Measurements from ENCODE around the gene TBC1D32.
"Not testable (repeated sequence)": the region's sequence is repeated elsewhere in the genome, so short reads cannot be mapped to it uniquely, and the experiment has no call there.

Gene TBC1D32

DNA sequence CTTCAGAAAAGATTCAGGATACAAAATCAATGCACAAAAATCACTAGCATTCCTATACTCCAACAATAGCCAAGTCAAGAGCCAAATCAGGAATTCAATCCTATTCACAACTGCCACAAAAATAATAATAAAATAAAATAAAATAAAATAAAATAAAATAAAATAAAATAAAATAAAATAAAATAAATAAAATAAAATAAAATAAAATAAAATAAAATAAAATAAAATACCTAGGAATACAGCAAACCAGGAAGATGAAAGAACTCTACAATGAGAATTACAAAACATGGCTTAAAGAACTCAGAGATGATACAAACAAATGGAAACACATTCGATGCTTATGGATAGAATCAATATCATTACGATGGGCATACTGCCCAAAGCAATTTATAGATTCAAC is 120.9 kb downstream of the TBC1D32 start:
- not testable (repeated sequence) for DNase-seq (ENCODE audit: low spot score)

DNA sequence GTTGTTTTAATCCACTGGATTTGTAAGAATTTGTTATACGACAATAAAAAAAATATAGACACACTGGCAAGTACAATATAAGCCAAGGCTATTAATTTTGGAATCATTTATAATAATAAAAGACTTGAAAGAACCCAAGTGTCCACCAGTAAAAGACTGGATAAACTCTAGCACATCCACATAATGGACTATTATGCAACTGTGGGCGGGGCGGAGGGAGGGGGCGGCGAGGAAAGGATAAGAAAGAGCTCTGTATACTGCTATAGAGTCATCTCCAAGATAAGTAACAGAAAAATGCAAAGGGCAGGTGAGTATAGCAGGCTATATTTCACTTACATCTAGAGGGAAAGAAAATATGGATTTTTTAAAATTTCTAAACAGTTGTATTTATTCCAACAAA is 123.3 kb downstream of the TBC1D32 start:
- no peak for DNase-seq (ENCODE audit: low spot score)

DNA sequence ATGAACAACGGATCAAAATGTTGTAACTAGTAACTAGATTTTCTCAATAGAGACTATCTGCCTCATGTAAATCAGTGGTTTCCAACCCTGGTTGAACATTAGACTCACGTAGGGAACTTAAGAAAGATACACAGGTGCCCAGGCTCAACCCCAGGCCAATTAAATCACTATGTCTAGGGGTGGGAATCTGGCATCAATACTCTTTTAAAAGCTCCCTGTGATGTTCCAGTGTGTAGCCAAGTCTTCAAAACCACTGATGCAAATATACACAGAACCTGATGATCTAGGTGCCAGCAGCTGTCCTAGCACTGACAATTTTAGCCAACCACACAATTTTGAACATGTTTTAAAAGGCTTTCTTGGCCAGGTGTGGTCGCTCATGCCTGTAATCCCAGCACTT is 128.7 kb downstream of the TBC1D32 start:
- DNase-seq (ENCODE audit: low spot score): no peak

DNA sequence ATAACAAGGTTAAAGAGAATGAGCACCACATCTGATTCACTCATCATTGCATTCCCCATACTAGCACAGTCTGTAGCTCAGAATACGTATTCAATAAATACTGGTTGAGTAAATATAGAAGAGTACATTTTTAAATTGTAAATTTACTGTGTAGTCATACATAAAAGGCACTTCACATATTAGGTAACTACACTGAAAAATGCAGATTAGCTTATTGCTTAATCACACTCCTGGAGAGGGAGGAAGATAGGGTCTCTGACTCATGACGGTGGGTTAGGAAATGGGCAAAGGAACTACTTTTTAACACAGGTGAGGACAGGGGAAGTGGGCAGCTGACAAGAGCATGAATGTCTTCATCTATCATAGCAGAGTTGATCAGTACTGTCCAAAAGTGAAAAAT is 133.2 kb downstream of the TBC1D32 start:
- no peak for DNase-seq (ENCODE audit: low spot score)

DNA sequence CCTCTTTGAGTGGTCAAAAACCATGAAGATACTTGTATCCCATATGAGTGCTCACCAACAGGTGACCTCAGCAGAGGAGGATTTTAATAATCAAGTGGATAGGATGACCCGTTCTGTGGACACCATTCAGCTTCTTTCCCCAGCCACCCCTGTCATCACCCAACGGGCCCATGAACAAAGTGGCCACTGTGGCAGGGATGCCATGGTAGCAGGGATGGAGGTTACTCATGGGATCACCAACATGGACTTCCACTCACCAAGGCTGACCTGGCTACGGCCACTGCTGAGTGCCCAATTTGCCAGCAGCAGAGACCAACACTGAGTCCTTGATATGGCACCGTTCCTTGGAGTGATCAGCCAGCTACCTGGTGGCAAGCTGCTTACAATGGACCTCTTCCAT is 138.2 kb downstream of the TBC1D32 start:
- not testable (repeated sequence) for DNase-seq (ENCODE audit: low spot score)

DNA sequence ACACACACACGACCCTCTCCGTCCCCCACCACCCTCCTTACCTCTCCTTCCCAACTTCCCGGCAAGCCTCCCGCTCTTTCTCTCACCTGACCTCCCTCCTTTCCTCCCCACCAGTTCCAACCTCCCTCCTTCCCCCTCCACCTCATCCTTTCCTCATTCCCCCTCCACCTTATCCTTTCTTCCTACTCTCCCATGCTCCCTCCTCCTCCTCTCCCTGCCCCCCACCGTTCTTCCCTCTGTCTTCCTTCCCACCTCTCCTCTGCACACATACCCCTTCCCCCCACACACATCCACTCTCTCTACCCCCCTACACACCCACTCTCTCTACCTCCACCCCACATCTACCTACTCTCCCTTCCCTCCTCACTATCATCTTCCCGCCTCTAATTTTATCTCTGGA is 144.2 kb downstream of the TBC1D32 start:
- DNase-seq (ENCODE audit: low spot score): no peak

DNA sequence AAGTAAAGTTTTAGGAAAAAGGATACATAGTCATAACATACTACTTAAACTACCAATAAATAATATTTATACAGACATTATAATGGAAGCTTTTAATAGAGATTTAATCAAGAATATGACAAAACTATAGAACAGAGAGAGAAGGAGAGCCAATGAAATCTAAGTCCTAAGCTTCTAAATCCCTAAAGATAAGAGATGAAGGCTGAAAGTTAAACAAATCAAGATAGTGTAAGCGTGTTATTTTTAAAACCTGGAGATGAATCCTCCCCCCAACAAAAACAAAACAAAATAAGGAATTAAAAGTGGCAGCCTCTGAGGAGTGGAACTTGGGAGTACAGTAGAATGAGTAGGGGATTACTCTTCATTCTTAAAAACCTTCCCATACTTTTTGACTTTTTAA is 145.9 kb downstream of the TBC1D32 start:
- DNase-seq (ENCODE audit: low spot score): no peak

DNA sequence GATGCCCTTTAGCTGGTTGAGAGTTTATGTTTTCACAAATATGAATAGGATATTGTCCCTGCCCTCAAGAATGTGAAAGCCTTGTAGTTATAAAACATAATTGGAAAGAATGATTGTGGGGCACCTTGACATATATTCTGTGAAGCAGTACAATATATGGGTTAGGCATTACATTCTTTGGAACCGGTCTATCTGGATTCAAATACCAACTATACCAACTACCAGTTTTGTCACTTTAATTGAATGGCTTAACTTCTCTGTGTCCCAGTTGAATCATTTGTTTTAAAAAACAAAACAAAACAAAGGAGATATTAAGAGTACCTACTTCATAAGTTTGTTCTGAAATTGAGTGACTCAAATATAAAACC is 146.5 kb downstream of the TBC1D32 start:
- DNase-seq (ENCODE audit: low spot score): no peak

DNA sequence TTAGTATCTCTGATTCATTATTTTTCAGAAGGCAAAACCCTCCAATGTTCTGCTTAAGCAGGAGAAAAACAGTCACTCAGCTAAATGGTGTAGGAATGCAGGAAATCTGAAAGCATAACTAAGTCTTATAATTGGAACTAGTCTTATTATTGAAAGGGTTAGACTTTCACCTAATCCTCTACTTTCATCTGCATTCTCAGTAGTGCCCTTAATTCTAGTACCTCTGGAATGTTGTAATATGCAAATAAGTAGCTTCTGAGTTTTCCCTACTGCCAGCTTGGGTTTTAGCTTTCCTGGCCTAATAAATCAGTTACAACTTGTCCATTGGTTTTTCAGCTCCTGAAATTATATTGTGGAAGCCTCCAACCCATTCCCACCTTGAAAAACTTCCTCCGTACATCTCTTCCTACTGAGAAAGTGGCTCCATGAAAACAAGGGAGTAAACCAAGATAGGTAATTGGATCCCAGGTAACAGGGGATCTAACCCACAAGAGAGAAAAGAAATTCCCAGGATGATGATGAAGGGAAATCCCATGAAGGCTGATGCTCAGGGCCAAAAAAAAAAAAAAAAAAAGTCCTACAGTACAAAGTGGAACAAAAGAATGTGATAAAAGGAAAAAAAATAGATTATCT is 147.0 kb downstream of the TBC1D32 start:
- no peak for DNase-seq (ENCODE audit: low spot score)

DNA sequence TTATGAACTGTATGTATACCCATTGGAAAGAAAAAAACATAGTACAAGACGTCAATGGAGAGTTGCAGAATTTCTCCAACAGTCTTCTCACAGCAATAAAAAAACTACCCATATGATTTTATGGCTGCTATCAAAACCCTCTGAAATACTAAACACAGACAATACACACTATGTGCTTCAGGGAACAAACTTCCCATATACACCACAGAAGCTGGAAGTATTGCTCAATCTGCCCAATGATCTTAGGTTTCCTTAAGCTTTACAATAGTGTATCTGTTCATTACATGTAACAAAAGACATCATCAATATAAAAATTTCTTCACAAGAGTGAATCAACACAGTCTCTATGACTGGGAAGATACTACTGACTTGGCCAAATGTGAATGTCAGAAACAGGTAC is 150.5 kb downstream of the TBC1D32 start:
- no peak for DNase-seq (ENCODE audit: low spot score)

DNA sequence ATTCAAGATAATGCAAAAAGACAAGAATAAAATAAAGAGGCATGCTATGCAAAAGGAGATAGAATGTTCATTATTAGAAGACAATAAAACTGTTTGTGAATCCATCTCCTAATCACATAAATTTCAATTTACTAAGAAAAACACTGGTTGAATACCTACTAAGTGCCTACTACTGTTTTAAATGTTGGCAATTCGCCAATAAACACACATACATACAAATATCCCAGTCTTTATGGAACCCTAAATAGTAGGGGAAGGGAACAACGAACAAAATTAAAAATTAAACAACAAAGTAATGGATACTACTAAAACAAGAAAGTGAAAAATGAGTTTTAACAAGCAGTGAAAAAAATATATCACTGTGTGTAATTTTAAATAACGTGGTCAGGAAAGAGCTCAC is 158.5 kb downstream of the TBC1D32 start:
- DNase-seq (ENCODE audit: low spot score): no peak

DNA sequence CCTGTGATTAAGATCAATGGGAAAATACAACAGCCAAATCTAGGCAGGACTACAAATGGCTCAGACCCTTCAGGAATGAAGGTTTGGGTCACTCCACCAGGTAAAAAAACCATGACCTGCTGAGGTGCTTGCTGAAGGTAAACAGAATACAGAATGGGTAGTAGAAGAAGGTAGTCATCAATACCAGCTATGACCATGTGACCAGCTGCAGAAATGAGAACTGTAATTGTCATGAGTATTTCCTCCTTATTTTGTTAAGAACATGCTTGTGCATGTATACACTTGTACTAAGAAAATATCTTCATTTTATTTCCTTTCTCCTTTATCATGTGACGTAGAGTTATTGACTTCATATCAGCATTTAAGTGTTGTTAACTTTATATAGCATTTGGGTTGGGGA is 161.8 kb downstream of the TBC1D32 start:
- DNase-seq (ENCODE audit: low spot score): not testable (repeated sequence)

DNA sequence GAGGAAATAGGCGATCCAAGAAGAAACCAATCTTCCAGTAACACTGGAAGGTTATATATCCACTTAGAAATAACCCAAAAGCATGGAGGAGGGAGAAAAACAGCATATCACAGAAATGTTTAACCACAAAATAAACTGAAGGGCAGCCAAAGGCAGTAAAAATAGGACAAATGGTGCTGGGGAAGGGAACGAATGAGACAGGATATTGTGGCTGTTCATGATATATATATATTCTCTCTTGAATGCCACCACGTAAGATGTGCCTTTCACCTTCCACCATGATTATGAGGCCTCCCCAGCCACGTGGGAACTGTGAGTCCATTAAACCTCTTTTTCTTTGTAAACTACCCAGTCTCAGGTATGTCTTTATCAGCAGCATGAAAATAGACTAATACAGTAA is 162.4 kb downstream of the TBC1D32 start:
- DNase-seq (ENCODE audit: low spot score): no peak

DNA sequence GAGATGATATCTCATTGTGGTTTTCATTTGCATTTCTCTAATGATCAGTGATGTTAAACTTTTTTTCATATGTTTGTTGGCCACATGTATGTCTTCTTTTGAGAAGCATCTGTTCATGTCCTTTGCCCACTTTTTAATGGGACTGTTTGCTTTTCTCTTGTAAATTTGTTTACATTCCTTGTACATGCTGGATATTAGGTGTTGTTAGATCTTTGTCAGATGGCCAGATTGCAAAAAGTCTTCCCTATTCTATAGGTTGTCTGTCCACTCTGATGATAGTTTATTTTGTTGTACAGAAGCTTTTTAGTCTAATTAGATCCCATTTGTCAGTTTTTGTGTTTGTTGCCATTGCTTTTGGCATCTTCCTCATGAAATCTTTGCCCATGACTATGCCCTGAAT is 172.4 kb downstream of the TBC1D32 start:
- DNase-seq (ENCODE audit: low spot score): no peak

DNA sequence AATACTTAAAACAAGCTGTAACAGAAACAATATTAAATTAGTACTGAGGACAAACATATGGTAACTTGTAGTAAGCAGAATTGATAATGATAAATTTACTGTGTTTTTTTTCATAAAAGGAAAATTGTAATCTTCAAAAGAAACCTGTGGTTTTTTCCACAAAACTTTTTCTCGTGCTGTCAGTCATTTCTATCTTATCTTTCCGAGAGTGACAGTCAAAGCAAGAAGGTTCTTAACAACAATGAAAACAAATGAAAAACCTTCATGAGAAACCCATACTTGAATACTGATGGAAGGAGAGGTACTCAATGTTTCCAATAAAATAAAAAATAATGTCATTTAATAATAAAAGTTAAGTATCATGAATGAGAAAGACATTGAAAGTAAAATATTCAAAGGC is 174.0 kb downstream of the TBC1D32 start:
- DNase-seq (ENCODE audit: low spot score): no peak

DNA sequence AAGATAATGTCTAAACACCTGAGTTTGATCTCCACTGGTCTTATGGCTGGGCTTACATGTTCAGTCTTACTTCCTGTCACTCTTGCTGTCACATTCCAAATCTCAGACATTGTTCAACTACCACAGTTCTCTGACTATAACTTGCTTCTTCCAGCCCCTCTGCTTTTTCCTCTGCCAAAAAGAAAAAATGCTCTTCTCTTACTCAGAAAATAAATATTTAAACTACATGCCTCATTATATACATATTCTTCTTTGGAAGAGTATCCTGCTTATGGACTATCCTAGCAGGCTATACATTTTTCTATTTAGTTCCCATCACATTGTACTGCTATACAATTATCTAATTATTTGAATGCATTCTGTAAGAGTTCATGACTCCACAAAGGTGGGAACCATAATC is 175.4 kb downstream of the TBC1D32 start:
- no peak for DNase-seq (ENCODE audit: low spot score)

DNA sequence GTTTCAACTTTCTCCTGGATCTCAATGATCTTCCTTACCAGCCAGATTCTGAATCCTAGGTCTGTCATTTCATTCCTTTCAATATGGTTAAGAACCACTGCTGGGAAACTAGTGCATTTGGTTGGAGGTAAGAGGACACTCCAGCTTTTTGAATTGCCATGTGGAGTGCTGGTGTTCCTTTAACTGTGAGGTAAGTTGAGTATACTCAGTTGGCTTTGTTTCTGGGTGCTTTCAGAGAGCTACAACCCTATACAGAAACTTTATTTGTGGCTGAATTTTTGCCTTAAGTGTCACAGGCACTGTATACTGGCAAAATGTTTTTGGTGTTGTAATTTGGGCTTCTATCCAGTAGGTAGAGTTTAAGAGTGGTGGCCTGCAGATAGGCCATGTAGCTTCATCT is 175.8 kb downstream of the TBC1D32 start:
- no peak for DNase-seq (ENCODE audit: low spot score)

DNA sequence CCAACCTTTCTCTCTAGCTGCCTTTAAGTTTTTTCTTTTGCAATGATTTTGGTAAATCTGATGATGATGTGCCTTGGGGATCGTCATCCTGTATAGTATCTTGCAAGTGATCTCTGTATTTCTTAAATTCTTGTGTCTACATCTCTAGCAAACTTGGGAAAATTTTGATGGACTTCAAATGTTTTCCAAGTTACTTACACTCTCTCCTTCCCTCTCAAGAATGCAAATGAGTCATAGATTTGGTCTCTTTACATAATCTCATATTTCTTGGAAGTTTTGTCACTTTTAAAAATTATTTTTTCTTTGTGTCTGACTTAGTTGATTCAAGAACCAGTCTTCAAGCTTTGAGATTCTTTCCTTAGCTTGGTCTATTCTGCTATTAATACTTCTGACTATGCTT is 176.4 kb downstream of the TBC1D32 start:
- DNase-seq (ENCODE audit: low spot score): no peak

DNA sequence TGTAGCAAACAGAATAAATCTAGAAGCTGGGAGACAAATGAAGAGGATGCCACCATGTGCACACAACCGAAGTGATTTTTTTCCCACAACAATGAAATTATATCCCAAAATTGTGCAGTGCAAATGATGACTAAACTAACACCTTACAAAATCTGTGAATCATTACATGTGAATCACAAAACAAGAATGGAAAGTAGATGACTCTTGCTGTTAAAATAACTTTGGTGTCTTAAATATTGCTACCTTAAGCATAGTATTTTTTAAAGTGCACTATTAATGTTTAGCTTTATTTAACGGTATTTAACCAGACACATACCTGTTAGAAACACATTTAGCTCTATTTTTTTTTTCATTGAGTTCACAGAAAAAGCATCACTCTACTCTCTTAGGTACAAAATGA is 190.8 kb downstream of the TBC1D32 start:
- no peak for DNase-seq (ENCODE audit: low spot score)

DNA sequence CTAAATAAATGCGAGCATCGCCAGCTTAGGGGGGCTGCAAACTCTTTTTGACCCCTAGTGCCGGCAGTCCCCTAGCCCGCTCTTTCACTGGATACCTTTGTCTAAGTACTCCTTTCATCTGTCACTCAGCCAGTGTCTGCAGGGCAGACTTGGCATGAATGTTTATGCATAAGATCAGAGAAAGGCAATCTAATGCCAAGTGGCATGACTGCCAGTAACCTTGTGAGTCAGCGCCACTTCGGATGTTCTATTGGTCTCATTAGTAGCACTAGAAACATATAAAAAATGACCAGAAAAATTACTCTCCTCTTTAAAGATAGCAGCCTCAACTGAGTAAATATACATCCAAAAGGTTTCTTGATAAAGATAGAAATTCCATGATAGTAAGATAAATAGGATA is 192.2 kb downstream of the TBC1D32 start:
- DNase-seq (ENCODE audit: low spot score): no peak

DNA sequence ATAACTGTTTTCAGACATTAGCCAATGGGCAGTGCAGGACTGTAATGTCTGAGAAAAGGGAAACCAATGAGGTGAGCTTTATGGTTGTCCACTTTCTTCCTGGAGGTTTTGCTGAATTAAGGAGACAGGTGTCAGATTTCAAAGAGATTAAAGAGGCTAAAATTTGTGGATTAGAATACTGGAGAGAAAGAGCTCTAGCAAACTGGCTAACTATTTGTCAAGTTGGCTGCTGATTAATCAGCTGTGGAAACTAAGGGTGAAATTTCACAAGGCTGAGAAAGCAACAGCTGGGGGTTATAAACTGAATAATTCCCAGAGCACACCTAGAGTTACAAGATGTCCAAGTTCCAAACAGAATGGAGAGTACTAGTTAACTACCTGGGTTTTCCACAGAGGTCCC is 198.9 kb downstream of the TBC1D32 start:
- no peak for DNase-seq (ENCODE audit: low spot score)

DNA sequence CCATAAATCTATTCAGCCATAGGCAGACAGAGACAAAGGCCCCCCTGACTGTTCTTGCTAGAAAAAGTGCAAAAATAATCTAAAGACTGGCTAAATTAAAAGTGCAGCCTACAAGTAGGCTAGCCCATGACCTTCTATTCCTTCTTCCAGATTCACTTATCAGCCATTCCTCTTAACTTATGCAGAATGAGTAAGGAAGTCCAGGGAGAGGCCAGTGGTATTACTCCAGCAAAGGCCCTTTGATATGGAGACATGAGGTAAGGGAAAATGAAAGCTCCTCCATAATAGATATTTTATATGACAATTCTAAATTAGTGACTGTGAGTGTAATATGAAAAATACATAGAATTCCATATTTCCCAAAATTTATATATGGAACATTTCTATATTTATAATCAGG is 199.4 kb downstream of the TBC1D32 start:
- no peak for DNase-seq (ENCODE audit: low spot score)

DNA sequence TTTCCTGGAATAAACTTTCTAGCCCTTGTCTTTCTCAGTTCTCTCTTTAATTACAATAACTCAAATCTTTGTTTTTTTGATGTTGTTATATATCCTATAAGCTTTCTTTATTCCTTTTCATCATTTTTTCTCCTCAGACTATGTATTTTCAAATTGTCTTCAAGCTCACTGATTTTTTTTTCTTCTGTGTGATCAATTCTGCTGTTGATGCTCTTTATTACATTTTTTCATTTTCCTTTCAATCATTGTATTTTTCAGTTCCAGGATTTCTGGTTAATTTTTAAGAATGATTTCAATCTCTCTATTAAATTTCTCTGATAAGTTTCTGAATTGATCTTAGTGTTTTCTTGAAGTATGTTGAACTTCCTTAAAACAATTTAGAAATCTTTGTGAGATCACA is 209.7 kb downstream of the TBC1D32 start:
- no peak for DNase-seq (ENCODE audit: low spot score)

DNA sequence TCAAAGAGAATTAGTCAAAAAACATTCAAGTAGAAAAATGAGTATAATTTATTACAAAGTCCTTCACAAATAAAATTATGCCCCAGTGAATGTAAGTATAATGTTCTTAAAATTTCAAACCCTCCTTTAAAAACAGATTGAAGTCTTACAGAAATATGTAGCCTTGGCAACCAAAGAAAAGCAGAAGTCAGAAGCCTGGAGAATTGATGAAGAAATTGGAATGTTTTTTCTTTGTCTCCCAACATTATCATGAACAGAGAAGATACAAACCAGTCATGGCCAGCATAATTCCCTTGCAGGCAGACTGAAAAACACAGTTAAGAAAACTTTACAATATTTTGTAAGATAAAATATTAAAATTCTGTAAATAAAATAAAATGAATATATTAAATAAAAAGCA is 221.9 kb downstream of the TBC1D32 start:
- DNase-seq (ENCODE audit: low spot score): no peak

DNA sequence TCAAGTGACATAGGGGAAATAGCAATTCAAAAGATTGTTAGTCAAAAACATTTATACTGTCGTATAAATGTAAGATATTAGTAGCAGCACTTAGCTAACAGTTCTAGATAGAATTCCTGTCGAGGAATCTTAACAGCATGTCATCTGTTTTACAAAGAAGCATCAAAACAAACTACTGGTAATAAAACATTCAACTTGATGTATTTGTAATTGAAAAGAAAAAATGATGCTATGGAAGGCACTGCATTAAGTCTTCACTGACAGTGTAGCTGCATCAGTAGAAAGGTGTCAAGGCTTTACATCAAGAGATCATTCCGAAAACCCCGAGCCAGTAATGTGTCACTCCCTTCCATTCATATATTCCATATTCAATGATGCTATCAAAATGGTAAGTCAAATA is 223.5 kb downstream of the TBC1D32 start:
- DNase-seq (ENCODE audit: low spot score): no peak
